ENCODE results near the gene RHBDL2. TPM values are rescaled to one million over a fixed set of nuclear protein-coding genes. Genes with fewer than 3 reads are reported as not detected.
"Not testable (repeated sequence)": the region's sequence is repeated elsewhere in the genome, so short reads cannot be mapped to it uniquely, and the experiment has no call there.

Gene RHBDL2
- total RNA-seq, 2 donors from 2014 or later, result 35.1 to 43.3 TPM

GRCh38 chr1:38941093-38941492 is 537 bp downstream of the RHBDL2 start:
- peak; percentile 74 for ATAC-seq
- intact Hi-C loops (cut with DNase I, micrococcal nuclease), result no loop called here
- peak in 1 of 2 donors; percentile 40 for DNase-seq

GRCh38 chr1:38940339-38941047 is 1.1 kb downstream of the RHBDL2 start:
- ATAC-seq (peak; percentile 86), DNase-seq (peak; percentile 61 to 83)
- intact Hi-C loops (cut with DNase I, micrococcal nuclease), result no loop called here

- intact Hi-C loops (cut with DNase I, micrococcal nuclease), result no loop called here
- ATAC-seq, result no peak
- no peak for DNase-seq
Measured at GRCh38 chr1:38938722-38939260, 2.8 kb downstream of the RHBDL2 start.

- no peak for ATAC-seq
- intact Hi-C loops (cut with DNase I, micrococcal nuclease), result no loop called here
- DNase-seq, result no peak
Measured at GRCh38 chr1:38932571-38932970, 9.1 kb downstream of the RHBDL2 start.

GRCh38 chr1:38929476-38929875 is 12.2 kb downstream of the RHBDL2 start:
- DNase-seq (no peak), ATAC-seq (peak; percentile 25)
- intact Hi-C loops (cut with DNase I, micrococcal nuclease), result no loop called here

GRCh38 chr1:38929054-38929453 is 12.6 kb downstream of the RHBDL2 start:
- ATAC-seq (no peak), DNase-seq (no peak)
- intact Hi-C loops (cut with DNase I, micrococcal nuclease), result no loop called here

- intact Hi-C loops (cut with DNase I, micrococcal nuclease), result no loop called here
- DNase-seq (no peak), ATAC-seq (no peak)
Measured at GRCh38 chr1:38926091-38926490, 15.5 kb downstream of the RHBDL2 start.

- intact Hi-C loops (cut with DNase I, micrococcal nuclease), result no loop called here
- ATAC-seq, result no peak
Measured at GRCh38 chr1:38925391-38925790, 16.2 kb downstream of the RHBDL2 start.

GRCh38 chr1:38923607-38924006 is 18.0 kb downstream of the RHBDL2 start:
- ATAC-seq (peak; percentile 97), DNase-seq (no peak)
- intact Hi-C loops (cut with DNase I, micrococcal nuclease), result no loop called here

More at GRCh38 chr1:38925391-38925790, 16.2 kb downstream of the RHBDL2 start:
- DNase-seq, result no peak

GRCh38 chr1:38919130-38919529 is 22.5 kb downstream of the RHBDL2 start:
- DNase-seq (no peak), ATAC-seq (no peak)
- intact Hi-C loops (cut with DNase I, micrococcal nuclease), result no loop called here

GRCh38 chr1:38918568-38918967 is 23.1 kb downstream of the RHBDL2 start:
- no peak for DNase-seq
- no peak for ATAC-seq

GRCh38 chr1:38917772-38918171 is 23.9 kb downstream of the RHBDL2 start:
- ATAC-seq (no peak), DNase-seq (no peak)
- intact Hi-C loops (cut with DNase I, micrococcal nuclease), result no loop called here

More at GRCh38 chr1:38918568-38918967, 23.1 kb downstream of the RHBDL2 start:
- intact Hi-C loops (cut with DNase I, micrococcal nuclease), result no loop called here

GRCh38 chr1:38917337-38917736 is 24.3 kb downstream of the RHBDL2 start:
- no peak for DNase-seq
- no peak for ATAC-seq
- intact Hi-C loops (cut with DNase I, micrococcal nuclease), result no loop called here

GRCh38 chr1:38915352-38915948 is 26.2 kb downstream of the RHBDL2 start:
- ATAC-seq, result no peak
- intact Hi-C loops (cut with DNase I, micrococcal nuclease), result no loop called here
- DNase-seq, result no peak

- intact Hi-C loops (cut with DNase I, micrococcal nuclease); ATAC-seq; DNase-seq: not testable (repeated sequence)
Measured at GRCh38 chr1:38914908-38915307, 26.7 kb downstream of the RHBDL2 start.

- intact Hi-C loops (cut with DNase I, micrococcal nuclease), result no loop called here
- DNase-seq (no peak), ATAC-seq (no peak)
Measured at GRCh38 chr1:38908821-38909220, 32.8 kb downstream of the RHBDL2 start.

GRCh38 chr1:38905985-38906384 is 35.6 kb downstream of the RHBDL2 start:
- intact Hi-C loops (cut with DNase I, micrococcal nuclease), result no loop called here
- DNase-seq, result no peak
- no peak for ATAC-seq

- DNase-seq (peak in 1 of 2 donors; percentile 16), ATAC-seq (peak; percentile 89)
- intact Hi-C loops (cut with DNase I, micrococcal nuclease), result no loop called here
Measured at GRCh38 chr1:38899560-38899959, 42.1 kb downstream of the RHBDL2 start.

- intact Hi-C loops (cut with DNase I, micrococcal nuclease), result no loop called here
- DNase-seq (no peak), ATAC-seq (no peak)
Measured at GRCh38 chr1:38898653-38899230, 42.9 kb downstream of the RHBDL2 start.

- intact Hi-C loops (cut with DNase I, micrococcal nuclease), result no loop called here
- DNase-seq (no peak), ATAC-seq (no peak)
Measured at GRCh38 chr1:38896169-38896568, 45.5 kb downstream of the RHBDL2 start.
